Measurements from ENCODE around the gene XYLT1.
A peak's percentile ranks its signal among the peaks of the same experiment; 100 is the strongest.

DNA sequence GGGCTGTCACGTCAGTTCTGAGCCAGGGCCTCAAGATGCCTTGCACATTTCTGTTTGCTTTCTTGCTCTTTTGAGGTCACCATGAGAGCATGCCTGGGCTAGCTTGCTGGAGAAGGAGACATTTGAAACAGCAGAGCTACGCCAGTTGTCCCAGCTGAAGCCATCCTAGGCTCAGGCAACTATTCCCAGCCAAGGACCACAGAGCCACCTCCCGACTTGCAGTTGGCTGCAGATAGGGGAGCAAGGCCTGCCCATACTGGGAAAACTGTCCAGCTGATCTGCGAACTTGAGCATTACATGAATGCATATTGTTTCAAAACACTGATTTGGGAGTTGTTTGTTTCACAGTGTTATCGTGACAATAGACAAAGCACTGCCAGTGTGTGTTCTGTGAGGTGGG lies 340.8 kb downstream of the XYLT1 start:
- peak; percentile 8 for TF ChIP-seq POLR2AphosphoS5 (IDR thresholded peaks at IDR 0.05)
- TF ChIP-seq, protein P1, sequence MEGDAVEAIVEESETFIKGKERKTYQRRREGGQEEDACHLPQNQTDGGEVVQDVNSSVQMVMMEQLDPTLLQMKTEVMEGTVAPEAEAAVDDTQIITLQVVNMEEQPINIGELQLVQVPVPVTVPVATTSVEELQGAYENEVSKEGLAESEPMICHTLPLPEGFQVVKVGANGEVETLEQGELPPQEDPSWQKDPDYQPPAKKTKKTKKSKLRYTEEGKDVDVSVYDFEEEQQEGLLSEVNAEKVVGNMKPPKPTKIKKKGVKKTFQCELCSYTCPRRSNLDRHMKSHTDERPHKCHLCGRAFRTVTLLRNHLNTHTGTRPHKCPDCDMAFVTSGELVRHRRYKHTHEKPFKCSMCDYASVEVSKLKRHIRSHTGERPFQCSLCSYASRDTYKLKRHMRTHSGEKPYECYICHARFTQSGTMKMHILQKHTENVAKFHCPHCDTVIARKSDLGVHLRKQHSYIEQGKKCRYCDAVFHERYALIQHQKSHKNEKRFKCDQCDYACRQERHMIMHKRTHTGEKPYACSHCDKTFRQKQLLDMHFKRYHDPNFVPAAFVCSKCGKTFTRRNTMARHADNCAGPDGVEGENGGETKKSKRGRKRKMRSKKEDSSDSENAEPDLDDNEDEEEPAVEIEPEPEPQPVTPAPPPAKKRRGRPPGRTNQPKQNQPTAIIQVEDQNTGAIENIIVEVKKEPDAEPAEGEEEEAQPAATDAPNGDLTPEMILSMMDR (IDR thresholded peaks at IDR 0.05): no peak
- no peak for TF ChIP-seq POLR2A (IDR thresholded peaks at IDR 0.05)
